NB4 (cell line): ENCODE measurements around the gene PNMA8A.

Experiments used
- CTCF ChIP-seq: IDR thresholded peaks from one replicate; pipeline ENCODE4 v1.5.1; 2012; ENCODE audit warnings: low read depth, low read length
- MAX ChIP-seq: IDR thresholded peaks from 2 replicates; pipeline ENCODE4 v1.6.1; 2011; ENCODE audit warnings: low read depth, low read length
- POLR2A ChIP-seq: IDR thresholded peaks from 2 replicates; pipeline ENCODE4 v1.6.1; 2011; ENCODE audit warnings: mild to moderate bottlenecking; ENCODE audit not compliant: insufficient read length; ENCODE audit errors: extremely low read depth

GRCh38 chr19:46423188-46423587 is 48.2 kb downstream of the PNMA8A start:
- TF ChIP-seq MAX (no peak), CTCF (no peak), POLR2A (no peak)
